IMR-90 (cell line): Measurements from ENCODE around the gene KLRC3. TPM values are rescaled to one million over a fixed set of nuclear protein-coding genes. Genes with fewer than 3 reads are reported as not detected.

ENCODE experiments used
- ATAC-seq: fragments of 200-7000 bp; cut with Tn5 transposase; 2 replicates; pipeline ENCODE4 v1.9.1; 2020; ENCODE audit warnings: low read depth, mild to moderate bottlenecking, moderate library complexity
- BruUV-seq: library from RNA; stranded (reverse); fragments of 400-500 nt; replicated peaks from 2 replicates; lab custom pipeline; 2021; lab: Mats Ljungman, UMichigan
- CTCF ChIA-PET: fragments of 300-600 bp; formaldehyde crosslinking; extraction: SDS; loops from one replicate; lab custom pipeline; 2021; ENCODE audit warnings: antibody characterized with exemption; lab: Yijun Ruan, JAX
- POLR2A ChIA-PET: fragments of 300-600 bp; sonication (Branson Sonifier 250); formaldehyde crosslinking; loops from one replicate; lab custom pipeline; 2022; ENCODE audit warnings: antibody characterized with exemption; ENCODE audit not compliant: unreplicated experiment; lab: Charles Lee
- DNase-seq: peaks from one replicate; pipeline ENCODE4 v3.0.0; 2013
- H2AFZ ChIP-seq: replicated peaks from 2 replicates; pipeline ENCODE3; 2013; ENCODE audit warnings: low read length, mild to moderate bottlenecking; ENCODE audit not compliant: poor library complexity
- H2AK5ac ChIP-seq: 2 replicates; pipeline ENCODE4 v1.6.1; 2013; ENCODE audit warnings: low read depth, low read length, inconsistent platforms
- H2AK9ac ChIP-seq: replicated peaks from 2 replicates; pipeline ENCODE3; 2013; ENCODE audit warnings: mild to moderate bottlenecking, low read depth, low read length, moderate library complexity; ENCODE audit not compliant: poor library complexity
- H2BK120ac ChIP-seq: 2 replicates; pipeline ENCODE4 v1.6.1; 2013; ENCODE audit warnings: low read depth, low read length, inconsistent platforms
- H2BK15ac ChIP-seq: 3 replicates; pipeline ENCODE4 v1.6.1; 2013; ENCODE audit warnings: low read depth, low read length, inconsistent platforms
- H2BK20ac ChIP-seq: 2 replicates; pipeline ENCODE4 v1.6.1; 2013; ENCODE audit warnings: low read depth, mild to moderate bottlenecking, inconsistent platforms, low read length, moderate library complexity
- H2BK5ac ChIP-seq: 2 replicates; pipeline ENCODE4 v1.6.1; 2013; ENCODE audit warnings: mild to moderate bottlenecking, low read depth, low read length, inconsistent platforms; ENCODE audit not compliant: poor library complexity, severe bottlenecking
- H3K14ac ChIP-seq: replicated peaks from 2 replicates; pipeline ENCODE4 v1.6.1; 2013; ENCODE audit warnings: low read depth, low read length, inconsistent platforms
- H3K18ac ChIP-seq: 2 replicates; pipeline ENCODE4 v1.6.1; 2013; ENCODE audit warnings: low read depth, low read length, control low read depth
- H3K23ac ChIP-seq: 2 replicates; pipeline ENCODE4 v1.6.1; 2013; ENCODE audit warnings: low read depth, low read length, inconsistent platforms
- H3K27ac ChIP-seq: 2 replicates; pipeline ENCODE4 v1.5.1; 2013; ENCODE audit warnings: mild to moderate bottlenecking, control low read depth, low read length; ENCODE audit not compliant: insufficient read depth
- H3K27me3 ChIP-seq: 2 replicates; pipeline ENCODE4 v1.6.1; 2013; ENCODE audit warnings: low read length; ENCODE audit not compliant: control insufficient read depth, insufficient read depth
- H3K36me3 ChIP-seq: 2 replicates; pipeline ENCODE4 v1.6.1; 2013; ENCODE audit warnings: low read length, mixed read lengths; ENCODE audit not compliant: control insufficient read depth, insufficient read depth
- H3K4ac ChIP-seq: 2 replicates; pipeline ENCODE4 v1.6.1; 2013; ENCODE audit warnings: low read depth, low read length, inconsistent platforms
- H3K4me1 ChIP-seq: 2 replicates; pipeline ENCODE4 v1.6.1; 2013; ENCODE audit warnings: low read length, mixed read lengths; ENCODE audit not compliant: control insufficient read depth, insufficient read depth
- H3K4me2 ChIP-seq: 2 replicates; pipeline ENCODE4 v1.6.1; 2013; ENCODE audit warnings: low read depth, mild to moderate bottlenecking, control low read depth, low read length, moderate library complexity
- H3K4me3 ChIP-seq: 2 replicates; pipeline ENCODE4 v1.5.1; 2013; ENCODE audit warnings: low read depth, mild to moderate bottlenecking, control low read depth, low read length, moderate library complexity; ENCODE audit not compliant: insufficient read depth
- H3K56ac ChIP-seq: 2 replicates; pipeline ENCODE4 v1.6.1; 2013; ENCODE audit warnings: low read length, inconsistent platforms; ENCODE audit not compliant: insufficient read depth; ENCODE audit errors: extremely low read depth
- H3K79me1 ChIP-seq, 2 experiments: 2 replicates each; pipeline ENCODE4 v1.6.1; 2013; ENCODE audit warnings: low read length in 2 of 2, inconsistent platforms in 1 of 2, low read depth in 1 of 2
- H3K9ac ChIP-seq: 2 replicates; pipeline ENCODE4 v1.6.1; 2013; ENCODE audit warnings: low read depth, low read length, control low read depth
- H3K9me1 ChIP-seq: 2 replicates; pipeline ENCODE4 v1.6.1; 2013; ENCODE audit warnings: low read length, inconsistent platforms; ENCODE audit not compliant: insufficient read depth
- H3K9me3 ChIP-seq: 2 replicates; pipeline ENCODE4 v1.6.1; 2013; ENCODE audit warnings: low read length; ENCODE audit not compliant: control insufficient read depth, insufficient read depth
- H4K20me1 ChIP-seq: 2 replicates; pipeline ENCODE4 v1.6.1; 2013; ENCODE audit warnings: low read length, inconsistent platforms; ENCODE audit not compliant: insufficient read depth
- H4K5ac ChIP-seq: 2 replicates; pipeline ENCODE4 v1.6.1; 2013; ENCODE audit warnings: mild to moderate bottlenecking, low read depth, low read length, control low read depth
- H4K8ac ChIP-seq, 2 experiments: 2 replicates each; pipeline ENCODE4 v1.6.1; 2013; ENCODE audit warnings: low read depth in 2 of 2, low read length in 2 of 2, control low read depth in 1 of 2, inconsistent platforms in 1 of 2
- H4K91ac ChIP-seq: 2 replicates; pipeline ENCODE4 v1.6.1; 2013; ENCODE audit warnings: low read depth, low read length, inconsistent platforms; ENCODE audit not compliant: insufficient read depth
- CEBPB ChIP-seq: IDR thresholded peaks from 2 replicates; pipeline ENCODE4 v1.6.1; 2012; ENCODE audit warnings: low read depth, low read length, improper control_type of control experiment
- CHD1 ChIP-seq: IDR thresholded peaks from 2 replicates; pipeline ENCODE4 v1.6.1; 2012; ENCODE audit warnings: low read depth, low read length, improper control_type of control experiment
- CTCF ChIP-seq: conservative IDR thresholded peaks from 2 replicates; pipeline ENCODE4 v1.5.1; 2012; ENCODE audit warnings: mild to moderate bottlenecking, low read depth, low read length, improper control_type of control experiment
- ELK1 ChIP-seq: fragments of 150-350 bp; IDR thresholded peaks from 2 replicates; pipeline ENCODE4 v1.6.1; 2016; ENCODE audit warnings: low read depth, mild to moderate bottlenecking, low read length, moderate library complexity, borderline replicate concordance
- FOS ChIP-seq: fragments of 150-350 bp; IDR thresholded peaks from 2 replicates; pipeline ENCODE4 v1.6.1; 2016; ENCODE audit warnings: low read depth, low read length
- MAZ ChIP-seq: IDR thresholded peaks from 2 replicates; pipeline ENCODE4 v1.6.1; 2012; ENCODE audit warnings: low read depth, mild to moderate bottlenecking, low read length, improper control_type of control experiment, moderate library complexity, borderline replicate concordance
- MXI1 ChIP-seq: IDR thresholded peaks from 2 replicates; pipeline ENCODE4 v1.6.1; 2012; ENCODE audit warnings: low read depth, mild to moderate bottlenecking, low read length, moderate library complexity, borderline replicate concordance
- NFE2L2 ChIP-seq: fragments of 150-350 bp; IDR thresholded peaks from 2 replicates; pipeline ENCODE4 v1.6.1; 2016; ENCODE audit warnings: low read depth, mild to moderate bottlenecking, low read length
- POLR2A ChIP-seq: IDR thresholded peaks from 2 replicates; pipeline ENCODE4 v1.6.1; 2012; ENCODE audit warnings: mild to moderate bottlenecking, low read depth, low read length
- RFX5 ChIP-seq: IDR thresholded peaks from 2 replicates; pipeline ENCODE4 v1.8.0; 2012; ENCODE audit warnings: low read depth, mild to moderate bottlenecking, low read length, moderate library complexity
- SMC3 ChIP-seq: fragments of 150-350 bp; IDR thresholded peaks from 2 replicates; pipeline ENCODE4 v1.6.1; 2016; ENCODE audit warnings: low read depth, mild to moderate bottlenecking, antibody characterized with exemption, low read length, moderate library complexity
- WGBS, 2 experiments: methylation state at CpG; one replicate each; pipeline versions ENCODE4 v1.1.5 to v1.1.7; 2013; ENCODE audit warnings: missing lambda C conversion rate in 2 of 2; ENCODE audit not compliant: insufficient read length in 1 of 2; ENCODE audit errors: extremely low coverage in 2 of 2; 5-methylcytosine and 5-hydroxymethylcytosine counted together
- dilution Hi-C: fragments of 300-500 bp; cut with HindIII; formaldehyde crosslinking; loops from one replicate; pipeline ENCODE4 v1.14.3; 2018; ENCODE audit warnings: low sequenced_read_pairs; ENCODE audit not compliant: unreplicated experiment
- in situ Hi-C: fragments of 300-500 bp; cut with MboI; formaldehyde crosslinking; loops from 3 replicates; pipeline ENCODE4 v1.14.3; 2019; ENCODE audit warnings: low sequenced_read_pairs, inconsistent platforms, mixed read lengths
- intact Hi-C: fragments of 100-400 bp; cut with micrococcal nuclease; formaldehyde crosslinking; loops from 2 replicates; pipeline ENCODE4 v1.10.0; 2022
- polyA plus RNA-seq, 3 experiments: library from polyadenylated mRNA; depleted of rRNA; stranded (reverse); fragments of >200 nt; gene quantifications; 2 replicates each; pipeline ENCODE4 v1.2.3, GENCODE V29; 2012; ENCODE audit warnings: low replicate concordance in 1 of 3
- total RNA-seq: library from RNA; depleted of rRNA; stranded (reverse); fragments of >200 nt; gene quantifications from 2 replicates; pipeline ENCODE4 v1.2.3, GENCODE V29; 2012

Gene KLRC3
- total and polyA plus RNA-seq, 2 of the 4 experiments (the other 2 are of a cell fraction), result not detected

DNA sequence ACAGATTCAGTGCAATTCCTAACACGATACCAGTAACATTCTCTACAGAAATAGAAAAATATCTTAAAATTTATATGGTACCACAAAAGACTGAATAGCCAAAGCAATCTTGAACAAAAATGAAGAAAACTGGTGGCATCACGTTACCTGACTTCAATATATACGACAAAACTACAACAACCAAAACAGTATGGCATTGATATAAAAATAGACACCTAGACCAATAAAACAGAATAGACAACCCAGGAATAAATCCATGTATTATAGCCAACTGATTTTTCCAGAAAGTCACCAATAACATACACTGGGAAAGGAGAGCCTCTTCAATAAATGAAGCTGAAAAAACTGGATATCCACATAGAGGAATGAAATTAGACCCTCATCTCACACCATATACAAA is 36.2 kb downstream of the KLRC3 start:
- Histone ChIP-seq H3K4ac (no peak overlapping the region), H4K8ac (no peak overlapping the region), H3K9ac (no peak overlapping the region), H3K36me3 (no peaks in the 10 kb centered on the region), H3K18ac (no peak overlapping the region), H4K5ac (no peak overlapping the region), H3K9me1 (no peaks in the 10 kb centered on the region), H2AK9ac (no peak overlapping the region), H4K20me1 (no peaks in the 10 kb centered on the region), H4K91ac (no peak overlapping the region), H3K4me1 (no peaks in the 10 kb centered on the region), H2BK120ac (no peak overlapping the region), H3K79me1 (no peaks in the 10 kb centered on the region), H3K27ac (no peak overlapping the region), H2BK15ac (no peak overlapping the region), H3K14ac (no peak overlapping the region), H3K9me3 (no peaks in the 10 kb centered on the region), H2BK5ac (no peak overlapping the region), H2BK20ac (no peak overlapping the region), H3K4me2 (no peak overlapping the region), H3K4me3 (no peak overlapping the region), H3K23ac (no peak overlapping the region), H3K56ac (no peak overlapping the region), H3K27me3 (no peaks in the 10 kb centered on the region), H2AK5ac (no peak overlapping the region), H2AFZ (no peak overlapping the region)
- DNase-seq (no peak), ATAC-seq (no peak)
- ChIA-PET POLR2A (no interaction called here), CTCF (no interaction called here)
- TF ChIP-seq MAZ (no peak), SMC3 (no peak), CTCF (no peak), ELK1 (no peak), CEBPB (no peak), RFX5 (no peak), CHD1 (no peak), NFE2L2 (no peak), MXI1 (no peak), FOS (no peak), POLR2A (no peak)
- in situ Hi-C loops, result no loop called here
- dilution Hi-C loops, result no loop called here
- BruUV-seq, result no TSS peak
- intact Hi-C loops, result no loop called here
- WGBS, 2 experiments, result no CpG with 5 or more reads among the region's 3 CpGs
